ENCODE results near the gene CFDP1. TPM values are rescaled to one million over a fixed set of nuclear protein-coding genes. Genes with fewer than 3 reads are reported as not detected.

The CFDP1 gene
- total and polyA plus RNA-seq, 2 of the 13 experiments (the other 11 are each of a cell fraction or from before 2014, with no cell fraction given), result 78.6 to 153 TPM

DNA sequence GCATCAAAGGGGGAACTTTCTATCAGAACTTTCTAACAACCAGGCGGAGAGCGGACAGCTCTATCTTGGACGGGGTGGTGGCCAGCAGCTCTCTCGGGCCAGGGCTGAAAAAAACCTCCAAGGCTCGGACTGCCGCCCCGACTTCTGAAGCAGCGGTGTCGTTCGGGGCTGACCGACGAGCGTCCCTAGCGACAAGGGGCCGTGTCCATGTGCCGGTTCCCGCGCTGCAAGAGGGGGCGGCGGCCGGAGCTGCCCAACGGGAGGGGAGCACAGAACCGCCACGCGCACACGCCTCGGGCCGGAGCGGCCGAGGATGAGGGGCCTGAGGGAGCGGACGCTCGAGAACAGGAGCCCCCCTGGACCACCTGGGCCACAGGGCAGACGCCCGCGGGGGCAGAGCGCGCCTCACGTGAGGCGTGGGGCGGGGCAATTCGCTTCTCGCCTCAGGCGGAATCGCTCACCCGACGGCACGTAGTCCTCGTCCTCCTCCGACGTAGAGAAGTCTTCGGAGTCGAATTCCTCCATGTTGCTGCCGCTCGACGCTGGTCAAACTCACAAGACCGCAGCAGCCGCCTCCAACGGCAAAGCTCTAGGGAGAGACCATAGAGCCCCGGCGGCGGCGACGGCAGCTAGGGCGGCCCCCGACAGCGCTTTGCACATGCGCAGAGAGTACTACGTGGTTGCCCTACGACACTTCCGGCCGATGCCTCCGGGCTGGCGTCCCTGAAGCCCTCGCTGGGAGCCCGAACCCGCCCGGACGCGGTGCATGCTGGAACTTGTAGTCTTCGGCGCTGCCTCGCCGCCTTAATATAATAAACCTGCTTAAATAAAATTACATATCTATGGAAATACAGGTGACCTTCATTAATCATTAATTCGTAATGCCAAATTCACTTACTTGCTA, at the start of gene CFDP1 (continued):
- TF ChIP-seq, protein P1, sequence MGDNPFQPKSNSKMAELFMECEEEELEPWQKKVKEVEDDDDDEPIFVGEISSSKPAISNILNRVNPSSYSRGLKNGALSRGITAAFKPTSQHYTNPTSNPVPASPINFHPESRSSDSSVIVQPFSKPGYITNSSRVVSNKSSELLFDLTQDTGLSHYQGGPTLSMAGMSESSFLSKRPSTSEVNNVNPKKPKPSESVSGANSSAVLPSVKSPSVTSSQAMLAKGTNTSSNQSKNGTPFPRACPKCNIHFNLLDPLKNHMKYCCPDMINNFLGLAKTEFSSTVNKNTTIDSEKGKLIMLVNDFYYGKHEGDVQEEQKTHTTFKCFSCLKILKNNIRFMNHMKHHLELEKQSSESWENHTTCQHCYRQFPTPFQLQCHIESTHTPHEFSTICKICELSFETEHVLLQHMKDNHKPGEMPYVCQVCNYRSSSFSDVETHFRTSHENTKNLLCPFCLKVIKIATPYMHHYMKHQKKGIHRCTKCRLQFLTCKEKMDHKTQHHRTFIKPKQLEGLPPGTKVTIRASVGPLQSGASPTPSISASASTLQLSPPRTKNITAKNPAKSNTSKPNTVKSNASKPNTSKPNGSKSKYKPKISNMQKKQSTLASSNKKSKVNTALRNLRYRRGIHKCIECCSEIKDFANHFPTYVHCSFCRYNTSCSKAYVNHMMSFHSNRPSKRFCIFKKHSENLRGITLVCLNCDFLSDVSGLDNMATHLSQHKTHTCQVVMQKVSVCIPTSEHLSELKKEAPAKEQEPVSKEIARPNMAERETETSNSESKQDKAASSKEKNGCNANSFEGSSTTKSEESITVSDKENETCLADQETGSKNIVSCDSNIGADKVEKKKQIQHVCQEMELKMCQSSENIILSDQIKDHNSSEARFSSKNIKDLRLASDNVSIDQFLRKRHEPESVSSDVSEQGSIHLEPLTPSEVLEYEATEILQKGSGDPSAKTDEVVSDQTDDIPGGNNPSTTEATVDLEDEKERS (CRISPR knock-in tag; IDR thresholded peaks at IDR 0.05), result peak; percentile 94
- peak; percentile 93; the same call in 1 of the 2 replicates for TF ChIP-seq TIGD3 (CRISPR knock-in tag; IDR thresholded peaks at IDR 0.05; ENCODE audit: borderline replicate concordance)
- peak; percentile 97 for TF ChIP-seq ZSCAN21 (CRISPR knock-in tag; IDR thresholded peaks at IDR 0.05; ENCODE audit: borderline replicate concordance)
- peak; percentile 49 for TF ChIP-seq CTCF (CRISPR knock-in tag; IDR thresholded peaks at IDR 0.05)
- TF ChIP-seq ZBTB4 (CRISPR knock-in tag; IDR thresholded peaks at IDR 0.05; ENCODE audit: borderline replicate concordance), result peak; percentile 70; the same call in 1 of the 2 replicates
- TF ChIP-seq ZHX1 (CRISPR knock-in tag; IDR thresholded peaks at IDR 0.05; ENCODE audit: low read depth), result peak; percentile 83; the same call in 1 of the 2 replicates
- TF ChIP-seq ZFP62 (CRISPR knock-in tag; IDR thresholded peaks at IDR 0.05), result no peak
- TF ChIP-seq ZNF530 (CRISPR knock-in tag; IDR thresholded peaks at IDR 0.05; ENCODE audit: low read depth), result peak; percentile 89; the same call in 1 of the 2 replicates
- TF ChIP-seq ZNF512B (CRISPR knock-in tag; IDR thresholded peaks at IDR 0.05; ENCODE audit: borderline replicate concordance), result peak; percentile 83; the same call in 1 of the 2 replicates
- peak; percentile 97 for TF ChIP-seq TMF1 (CRISPR knock-in tag; IDR thresholded peaks at IDR 0.05; ENCODE audit: low read depth)

Measured in HepG2 (cell line).